ENCODE data around the gene GOLGA8S.
"Not testable (repeated sequence)": the region's sequence is repeated elsewhere in the genome, so short reads cannot be mapped to it uniquely, and the experiment has no call there.

Gene GOLGA8S

GRCh38 chr15:23380700-23381099 lies 26.2 kb downstream of the GOLGA8S start:
- H3F3A ChIP-seq (ENCODE audit: control insufficient read depth, insufficient read depth); H3K4me1 ChIP-seq (ENCODE audit: control insufficient read depth, low read length); H3K79me2 ChIP-seq (ENCODE audit: control insufficient read depth, low read length); H3K9me3 ChIP-seq (ENCODE audit: control insufficient read depth, insufficient read depth, low read length); H3K27me3 ChIP-seq (ENCODE audit: control insufficient read depth, low read length); H3K4me3 ChIP-seq (ENCODE audit: low read length); H4K20me1 ChIP-seq (ENCODE audit: control insufficient read depth, insufficient read depth, low read depth, low read length); H3K9me2 ChIP-seq (replicated peaks; ENCODE audit: control insufficient read depth, low read length); H3K4me2 ChIP-seq (ENCODE audit: low read length); H3K36me3 ChIP-seq (ENCODE audit: control insufficient read depth, low read length); H3K27ac ChIP-seq (ENCODE audit: low read depth, low read length): not testable (repeated sequence)

GRCh38 chr15:23381192-23381591 lies 26.6 kb downstream of the GOLGA8S start:
- not testable (repeated sequence) for H3K4me3 ChIP-seq (ENCODE audit: low read length); H3F3A ChIP-seq (ENCODE audit: control insufficient read depth, insufficient read depth); H3K27ac ChIP-seq (ENCODE audit: low read depth, low read length); H4K20me1 ChIP-seq (ENCODE audit: control insufficient read depth, insufficient read depth, low read depth, low read length); H3K9me3 ChIP-seq (ENCODE audit: control insufficient read depth, insufficient read depth, low read length); H3K9me2 ChIP-seq (replicated peaks; ENCODE audit: control insufficient read depth, low read length); H3K4me1 ChIP-seq (ENCODE audit: control insufficient read depth, low read length); H3K79me2 ChIP-seq (ENCODE audit: control insufficient read depth, low read length); H3K36me3 ChIP-seq (ENCODE audit: control insufficient read depth, low read length); H3K4me2 ChIP-seq (ENCODE audit: low read length); H3K27me3 ChIP-seq (ENCODE audit: control insufficient read depth, low read length)

- no peaks in the 10 kb centered on the region for H3K36me3 ChIP-seq (ENCODE audit: control insufficient read depth, low read length)
- H3K4me3 ChIP-seq (ENCODE audit: low read length), result no peak overlapping the region
- no peak overlapping the region for H3K27ac ChIP-seq (ENCODE audit: low read depth, low read length)
- no peaks in the 10 kb centered on the region for H3K27me3 ChIP-seq (ENCODE audit: control insufficient read depth, low read length)
- H3K9me2 ChIP-seq (replicated peaks; ENCODE audit: control insufficient read depth, low read length), result no peaks in the 10 kb centered on the region
- H3K9me3 ChIP-seq (ENCODE audit: control insufficient read depth, insufficient read depth, low read length), result no peaks in the 10 kb centered on the region
- H3K4me1 ChIP-seq (ENCODE audit: control insufficient read depth, low read length), result no peaks in the 10 kb centered on the region
- H3K4me2 ChIP-seq (ENCODE audit: low read length), result no peak overlapping the region
- TF ChIP-seq EZH2phosphoT487 (IDR thresholded peaks at IDR 0.05; ENCODE audit: borderline replicate concordance, low read length), result no peak
- no peaks in the 10 kb centered on the region for H4K20me1 ChIP-seq (ENCODE audit: control insufficient read depth, insufficient read depth, low read depth, low read length)
- no peaks in the 10 kb centered on the region for H3F3A ChIP-seq (ENCODE audit: control insufficient read depth, insufficient read depth)
- H3K79me2 ChIP-seq (ENCODE audit: control insufficient read depth, low read length), result no peaks in the 10 kb centered on the region
Measured at GRCh38 chr15:23384371-23384770, 29.8 kb downstream of the GOLGA8S start.

- Histone ChIP-seq H3K9me3 (ENCODE audit: control insufficient read depth, insufficient read depth, low read length) (no peaks in the 10 kb centered on the region), H3K9me2 (replicated peaks; ENCODE audit: control insufficient read depth, low read length) (no peaks in the 10 kb centered on the region), H3F3A (ENCODE audit: control insufficient read depth, insufficient read depth) (no peaks in the 10 kb centered on the region), H3K4me1 (ENCODE audit: control insufficient read depth, low read length) (no peaks in the 10 kb centered on the region), H3K36me3 (ENCODE audit: control insufficient read depth, low read length) (no peaks in the 10 kb centered on the region), H3K4me3 (ENCODE audit: low read length) (no peak overlapping the region), H3K27me3 (ENCODE audit: control insufficient read depth, low read length) (no peaks in the 10 kb centered on the region), H3K79me2 (ENCODE audit: control insufficient read depth, low read length) (no peaks in the 10 kb centered on the region), H3K27ac (ENCODE audit: low read depth, low read length) (no peak overlapping the region), H4K20me1 (ENCODE audit: control insufficient read depth, insufficient read depth, low read depth, low read length) (no peaks in the 10 kb centered on the region), H3K4me2 (ENCODE audit: low read length) (no peak overlapping the region)
- no peak for TF ChIP-seq EZH2phosphoT487 (IDR thresholded peaks at IDR 0.05; ENCODE audit: borderline replicate concordance, low read length)
- no peak for TF ChIP-seq CTCF (IDR thresholded peaks at IDR 0.05; ENCODE audit: low read depth, low read length, poor library complexity, severe bottlenecking)
Measured at GRCh38 chr15:23385886-23386430, 31.4 kb downstream of the GOLGA8S start.

GRCh38 chr15:23387621-23388190 lies 33.2 kb downstream of the GOLGA8S start:
- no peak overlapping the region for H3K27ac ChIP-seq (ENCODE audit: low read depth, low read length)
- no peaks in the 10 kb centered on the region for H3K9me2 ChIP-seq (replicated peaks; ENCODE audit: control insufficient read depth, low read length)
- H3K27me3 ChIP-seq (ENCODE audit: control insufficient read depth, low read length), result no peaks in the 10 kb centered on the region
- H3F3A ChIP-seq (ENCODE audit: control insufficient read depth, insufficient read depth), result no peaks in the 10 kb centered on the region
- no peaks in the 10 kb centered on the region for H3K9me3 ChIP-seq (ENCODE audit: control insufficient read depth, insufficient read depth, low read length)
- no peak overlapping the region for H3K4me2 ChIP-seq (ENCODE audit: low read length)
- TF ChIP-seq CTCF (IDR thresholded peaks at IDR 0.05; ENCODE audit: low read depth, low read length, poor library complexity, severe bottlenecking) (no peak), EZH2phosphoT487 (IDR thresholded peaks at IDR 0.05; ENCODE audit: borderline replicate concordance, low read length) (no peak)
- no peaks in the 10 kb centered on the region for H3K36me3 ChIP-seq (ENCODE audit: control insufficient read depth, low read length)
- no peaks in the 10 kb centered on the region for H3K4me1 ChIP-seq (ENCODE audit: control insufficient read depth, low read length)
- H3K4me3 ChIP-seq (ENCODE audit: low read length), result no peak overlapping the region
- H3K79me2 ChIP-seq (ENCODE audit: control insufficient read depth, low read length), result no peaks in the 10 kb centered on the region
- no peaks in the 10 kb centered on the region for H4K20me1 ChIP-seq (ENCODE audit: control insufficient read depth, insufficient read depth, low read depth, low read length)
